Dedifferentiated amniotic fluid mesenchymal stem cell (primary cell): Measurements from ENCODE around the gene CCDC97.
"Not testable (repeated sequence)": the region's sequence is repeated elsewhere in the genome, so short reads cannot be mapped to it uniquely, and the experiment has no call there.

Experiments used
- DNase-seq: peaks from one replicate; pipeline ENCODE4 v3.0.0-alpha.2; 2016; ENCODE audit errors: extremely low spot score

The CCDC97 gene

GRCh38 chr19:41339936-41340335 is 30.0 kb downstream of the CCDC97 start:
- DNase-seq: no peak

GRCh38 chr19:41341669-41342490 is 31.9 kb downstream of the CCDC97 start:
- DNase-seq: no peak

DNA sequence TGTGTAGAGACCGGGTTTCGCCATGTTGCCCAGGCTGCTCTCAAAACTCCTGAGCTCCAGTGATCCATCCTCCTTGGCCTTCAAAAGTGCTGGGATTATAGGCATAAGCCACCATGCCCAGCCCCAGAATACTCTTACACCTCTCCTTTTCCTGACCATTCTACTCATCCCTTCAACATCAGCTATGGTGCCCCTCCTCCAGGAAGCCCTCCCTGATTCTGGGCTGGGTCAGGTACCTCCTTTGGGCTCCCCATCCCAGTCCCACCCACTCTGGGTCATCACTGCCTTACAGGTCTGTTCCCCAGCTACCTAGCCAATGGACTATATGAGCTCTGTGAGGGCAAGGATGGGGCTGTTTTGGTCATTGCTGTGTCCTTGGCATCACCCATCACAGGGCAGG is 34.2 kb downstream of the CCDC97 start:
- no peak for DNase-seq

DNA sequence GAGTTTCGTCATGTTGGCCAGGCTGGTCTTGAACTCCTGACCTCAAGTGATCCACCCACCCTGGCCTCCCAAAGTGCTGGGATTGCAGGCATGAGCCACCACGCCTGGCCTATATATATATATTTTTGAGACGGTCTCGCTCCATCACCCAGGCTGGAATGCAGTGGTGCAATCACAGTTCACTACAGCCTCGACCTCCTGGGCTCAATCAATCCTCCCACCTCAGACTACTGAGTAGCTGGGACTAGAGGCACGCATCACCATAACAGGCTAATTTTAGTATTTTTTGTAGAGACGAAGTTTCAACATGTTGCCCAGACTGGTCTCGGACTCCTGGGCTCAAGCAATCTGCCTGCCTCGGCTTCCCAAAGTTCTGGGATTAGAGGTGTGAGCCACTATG is 36.9 kb downstream of the CCDC97 start:
- not testable (repeated sequence) for DNase-seq

- DNase-seq: no peak
Observed at GRCh38 chr19:41350735-41351338, 40.9 kb downstream of the CCDC97 start.

DNA sequence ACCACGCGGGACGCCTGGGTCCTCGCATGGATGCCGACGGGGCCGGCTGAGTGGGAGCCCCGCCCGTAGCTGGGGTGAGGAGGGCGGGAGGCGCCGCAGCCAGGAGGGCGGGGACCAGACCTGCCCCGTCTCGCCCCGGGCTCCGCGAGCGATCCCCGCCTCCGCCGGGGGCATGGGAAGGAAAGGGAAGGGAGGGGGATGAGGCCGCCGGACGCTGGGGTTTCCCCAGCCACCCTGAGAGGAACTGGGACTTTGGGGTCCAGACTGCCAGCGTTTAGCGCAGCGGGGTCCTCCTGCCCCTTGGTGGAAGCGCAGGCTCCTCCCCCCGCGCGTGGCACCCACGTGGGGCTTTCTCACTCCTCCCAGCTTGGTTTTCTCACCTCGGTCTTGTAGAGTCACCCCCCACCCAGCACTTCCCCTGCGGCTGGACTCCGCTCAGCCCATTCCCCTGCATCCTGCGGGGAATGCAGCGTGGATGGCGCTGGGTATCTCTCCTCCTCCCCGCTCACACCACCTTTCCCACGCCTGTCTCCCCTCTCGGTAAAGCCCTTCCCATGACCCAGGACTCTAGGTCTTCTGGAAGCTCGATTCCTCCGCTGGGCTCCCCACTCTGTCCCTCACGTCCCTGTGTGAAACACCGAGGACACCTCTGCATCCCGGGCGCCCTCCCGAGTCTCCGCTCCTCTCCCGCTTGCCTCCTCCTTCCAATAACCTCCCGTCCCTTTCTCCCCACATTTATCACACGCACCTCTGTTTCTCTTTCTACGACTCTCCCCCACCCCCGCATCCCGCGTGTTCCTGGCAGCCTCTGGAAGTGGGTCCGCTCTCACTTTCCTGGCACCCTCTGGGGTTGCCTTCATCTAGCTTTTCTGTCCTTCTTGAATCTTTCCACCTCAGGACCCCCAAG is 41.6 kb downstream of the CCDC97 start:
- DNase-seq: no peak

DNA sequence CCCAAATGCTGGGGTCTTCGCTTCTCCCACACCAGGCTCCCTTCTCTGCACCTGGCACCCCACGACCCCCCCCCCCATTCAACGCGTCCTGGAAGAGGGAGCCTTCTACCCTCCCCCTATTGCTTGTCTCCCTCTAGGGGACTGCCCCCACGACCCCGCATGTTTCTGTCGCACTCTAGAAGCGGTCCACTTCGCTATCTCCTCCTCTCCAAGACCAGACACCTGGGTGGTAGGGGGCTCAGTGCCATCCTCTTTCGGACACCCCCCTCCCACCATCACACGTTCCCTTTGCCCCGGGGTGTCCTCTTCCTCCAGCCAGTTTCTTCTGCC is 42.3 kb downstream of the CCDC97 start:
- no peak for DNase-seq

DNA sequence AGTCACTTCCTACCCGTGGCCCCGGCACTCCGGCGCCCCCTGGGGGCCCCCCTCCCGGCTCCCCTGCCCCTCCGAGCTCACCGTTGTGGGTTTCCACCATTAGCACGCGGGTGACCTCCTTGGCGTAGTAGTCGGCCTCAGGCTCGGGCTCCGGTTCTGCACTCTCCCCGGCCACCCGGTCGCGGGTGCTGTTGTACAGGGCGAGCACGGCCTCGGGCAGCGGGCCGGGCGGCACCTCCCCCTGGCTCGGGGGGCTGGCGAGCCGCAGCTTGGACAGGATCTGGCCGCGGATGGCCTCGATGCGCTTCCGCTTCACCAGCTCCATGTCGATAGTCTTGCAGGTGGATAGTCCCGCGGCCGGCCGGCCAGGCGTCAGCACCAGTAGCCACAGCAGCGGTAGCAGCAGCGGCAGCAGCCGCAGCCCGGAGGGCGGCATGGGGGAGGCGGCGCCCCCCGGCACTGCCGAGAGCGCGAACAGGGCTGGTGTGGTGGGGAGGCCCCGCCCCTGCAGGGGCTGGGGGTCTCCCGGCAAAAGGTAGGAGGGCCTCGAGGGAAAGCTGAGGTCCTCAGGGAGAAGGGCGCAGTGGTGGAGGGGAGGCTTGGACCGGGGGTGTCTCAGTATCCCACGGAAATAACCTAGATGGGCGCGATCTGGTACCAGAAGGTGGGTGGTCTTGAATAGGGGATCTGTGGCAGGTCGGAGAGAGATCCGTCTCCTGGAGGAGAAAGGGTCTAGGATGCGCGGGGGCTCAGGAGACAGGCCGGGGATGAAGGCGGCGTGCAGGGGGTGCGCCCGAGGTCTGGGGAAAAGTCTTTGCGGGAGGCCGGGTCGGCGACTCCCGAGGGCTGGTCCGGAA is 42.9 kb downstream of the CCDC97 start:
- peak; percentile 27 for DNase-seq

GRCh38 chr19:41353466-41354342 is 43.7 kb downstream of the CCDC97 start, which contains the start of gene TGFB1:
TGFB1 (minus strand) TSS chr19:41353922; CDS start chr19:41353044, 878 bp downstream.
- DNase-seq: peak; percentile 69

GRCh38 chr19:41354343-41354953 is 44.5 kb downstream of the CCDC97 start:
- DNase-seq: no peak

GRCh38 chr19:41355035-41355434 is 45.1 kb downstream of the CCDC97 start:
- DNase-seq: no peak

DNA sequence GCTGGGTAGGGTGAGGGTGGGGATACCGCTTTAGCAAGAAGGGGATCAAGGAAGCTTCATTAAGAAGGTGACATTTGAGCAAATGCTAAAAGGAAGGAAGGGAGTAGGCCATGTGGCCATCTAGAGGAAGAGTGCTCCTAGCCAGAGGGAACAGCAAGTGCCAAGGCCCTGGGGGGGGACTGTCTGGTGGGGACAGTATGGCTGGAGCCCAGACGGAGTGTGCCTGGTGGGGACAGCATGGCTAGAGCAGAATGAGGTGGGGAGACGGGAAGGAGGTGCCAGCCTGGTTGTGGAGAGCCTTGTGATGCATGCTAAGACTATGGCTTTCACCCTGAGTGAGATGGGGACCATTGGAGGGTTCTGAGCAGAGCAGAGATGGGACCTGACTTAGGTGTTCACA is 45.8 kb downstream of the CCDC97 start:
- no peak for DNase-seq

DNA sequence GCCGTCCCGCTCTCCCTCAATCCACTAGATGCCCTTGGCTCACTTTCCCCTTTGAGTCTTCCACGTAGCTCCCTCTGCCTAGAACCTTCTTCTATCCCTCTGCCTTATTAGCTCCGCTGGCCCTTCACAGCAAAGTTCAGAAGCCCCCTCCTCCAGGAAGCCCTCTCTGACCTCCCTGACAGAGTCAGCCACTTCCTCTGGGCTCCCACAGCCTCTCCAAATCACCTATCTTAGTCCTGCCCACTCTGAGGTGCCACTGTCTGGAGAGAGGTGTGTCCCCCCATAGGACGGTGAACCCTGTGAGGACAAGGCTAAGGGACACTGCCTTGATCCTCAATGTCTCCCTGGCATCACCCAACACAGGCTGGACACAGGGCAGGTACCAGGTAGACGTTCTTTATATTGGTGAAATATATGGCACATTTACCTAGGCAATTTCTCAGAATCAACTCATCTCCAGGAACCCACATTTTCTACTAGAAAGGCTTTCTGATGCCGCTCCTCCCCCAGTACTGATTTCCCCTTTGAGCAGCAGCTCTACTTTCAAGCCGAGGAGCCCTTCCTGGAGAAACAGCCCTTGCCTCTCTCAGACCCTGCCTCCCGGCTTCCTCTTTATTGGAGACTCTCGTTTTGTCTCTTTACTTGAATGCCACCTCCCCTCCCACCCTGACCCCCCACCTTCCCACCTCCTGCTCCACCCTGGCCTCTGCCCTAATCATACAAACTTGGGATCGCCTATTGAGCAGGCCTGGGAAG is 47.2 kb downstream of the CCDC97 start:
- no peak for DNase-seq

GRCh38 chr19:41357746-41358145 is 47.8 kb downstream of the CCDC97 start:
- no peak for DNase-seq

DNA sequence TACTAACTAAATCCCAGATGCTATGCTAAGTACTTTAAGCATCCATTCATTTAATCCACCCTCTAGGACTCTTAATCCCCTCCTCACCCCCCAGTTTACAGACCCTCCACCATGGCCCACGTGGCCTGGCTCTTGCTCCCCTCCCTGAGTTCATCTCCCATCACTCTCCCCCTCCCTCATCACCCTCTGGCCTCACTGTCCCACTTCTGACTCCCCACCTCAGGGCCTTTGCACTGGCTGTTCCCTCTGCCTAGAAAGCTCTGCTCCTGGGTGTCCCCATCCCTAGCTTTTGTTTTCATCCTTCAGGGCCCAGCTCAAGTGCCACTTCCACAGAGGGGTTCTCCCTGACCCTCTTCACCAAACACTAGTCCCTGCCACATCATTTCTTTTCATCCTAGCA is 49.8 kb downstream of the CCDC97 start:
- DNase-seq: no peak

- no peak for DNase-seq
Observed at GRCh38 chr19:41362143-41362847, 52.3 kb downstream of the CCDC97 start.

- DNase-seq: no peak
Observed at GRCh38 chr19:41363371-41363752, 53.4 kb downstream of the CCDC97 start.

DNA sequence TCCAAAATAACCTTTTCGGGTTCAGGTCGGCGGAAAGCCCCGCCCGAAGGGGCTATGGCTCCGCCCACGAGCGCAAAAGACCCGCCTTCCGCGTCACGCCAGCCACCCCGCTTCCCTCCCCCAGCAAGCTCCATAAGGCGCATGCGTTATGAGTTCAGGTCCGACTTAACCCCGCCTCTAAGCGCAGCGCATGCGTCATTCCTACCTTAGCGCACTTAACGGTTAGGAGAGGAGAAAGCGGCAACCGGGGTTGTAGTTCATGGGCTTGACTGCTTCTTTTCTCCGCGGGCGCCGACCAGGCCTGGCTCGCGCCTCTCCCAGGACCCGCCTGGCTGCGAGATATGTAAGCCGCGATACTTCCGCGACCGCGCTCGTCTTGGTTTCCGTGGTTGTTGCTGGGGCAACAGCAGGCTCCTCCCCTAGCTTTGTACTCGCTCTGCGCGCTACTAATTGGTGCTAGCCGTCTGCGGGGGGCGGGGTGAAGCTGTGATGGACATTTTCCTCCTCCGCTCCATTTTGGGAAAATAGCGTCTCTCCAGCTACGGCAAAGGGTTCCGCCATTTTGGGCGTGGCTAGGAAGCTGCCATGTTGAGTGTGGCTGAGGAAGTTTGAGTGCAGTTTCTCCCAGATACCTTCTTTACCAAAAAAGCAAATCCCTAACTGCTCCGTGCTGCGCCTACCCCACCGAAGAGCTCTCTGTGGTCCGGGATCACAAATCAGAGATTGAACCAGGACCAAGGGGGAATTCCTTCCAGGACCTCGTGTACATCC is 54.0 kb downstream of the CCDC97 start, which contains the start of gene B9D2:
Gene B9D2, minus strand, starts transcription at position 397 of the 771 bp plus-strand sequence. CDS start 630 bp downstream, outside the sequence.
- DNase-seq: peak; percentile 98
